NB4 (cell line): ENCODE measurements around the gene HSPG2.

ENCODE experiments used
- CTCF ChIP-seq: IDR thresholded peaks from one replicate; pipeline ENCODE4 v1.5.1; 2012; ENCODE audit warnings: low read depth, low read length
- MAX ChIP-seq: IDR thresholded peaks from 2 replicates; pipeline ENCODE4 v1.6.1; 2011; ENCODE audit warnings: low read depth, low read length
- MYC ChIP-seq: IDR thresholded peaks from 2 replicates; pipeline ENCODE4 v1.6.1; 2011; ENCODE audit warnings: low read depth, low read length
- POLR2A ChIP-seq: IDR thresholded peaks from 2 replicates; pipeline ENCODE4 v1.6.1; 2011; ENCODE audit warnings: mild to moderate bottlenecking; ENCODE audit not compliant: insufficient read length; ENCODE audit errors: extremely low read depth

DNA sequence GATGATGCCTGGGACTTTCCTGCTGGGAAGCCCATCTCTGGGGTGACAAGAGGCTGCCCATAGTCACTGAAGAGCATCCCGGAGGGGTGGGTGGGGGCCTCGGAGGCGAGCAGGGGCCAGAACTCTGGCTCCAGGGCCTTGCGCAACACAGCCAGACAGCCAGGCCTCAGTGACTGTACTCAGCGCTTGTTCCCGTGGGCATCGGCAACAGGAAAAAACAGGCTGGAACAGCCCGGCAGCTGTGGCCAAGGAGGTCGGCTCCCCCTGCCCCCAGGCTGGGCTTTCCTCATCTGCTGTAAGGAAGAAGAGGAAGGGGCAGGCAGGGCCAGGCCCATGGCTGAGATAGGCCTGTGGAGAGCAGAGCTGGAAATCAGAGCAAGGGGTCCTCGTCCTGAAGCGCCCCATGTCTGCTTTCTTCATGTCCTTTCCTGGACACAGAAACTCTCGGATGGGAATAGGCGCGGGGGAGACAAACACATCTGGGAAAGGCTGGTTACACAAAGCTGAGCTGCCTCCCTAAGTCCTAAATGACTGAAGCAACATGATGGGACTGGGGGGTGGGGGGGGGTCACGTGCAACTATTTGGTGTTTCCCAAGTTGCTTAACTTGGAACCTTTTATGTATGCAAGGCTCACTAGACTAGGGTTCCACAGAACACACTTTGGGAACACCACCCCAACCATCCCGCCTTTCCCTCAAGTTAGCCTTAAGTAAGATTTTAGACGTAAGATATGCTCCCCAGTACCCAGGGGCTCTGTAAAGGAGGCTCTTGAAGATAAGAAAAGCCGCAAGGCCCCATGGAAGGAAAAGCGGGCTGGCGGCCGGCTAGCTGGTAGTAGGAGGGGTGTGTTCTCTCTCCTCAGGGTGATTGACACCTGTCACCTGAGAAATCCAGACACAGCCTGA, 30.7 kb downstream of the HSPG2 start:
- TF ChIP-seq CTCF (no peak), POLR2A (no peak), MAX (no peak), MYC (no peak)
